H1 (cell line): Measurements from ENCODE around the gene INVS. TPM values are rescaled to one million over a fixed set of nuclear protein-coding genes. Genes with fewer than 3 reads are reported as not detected.

Experiments
- CTCF ChIA-PET: fragments of 300-600 bp; sonication (Branson Sonifier 250); formaldehyde crosslinking; loops from one replicate; lab custom pipeline; 2021; ENCODE audit not compliant: partially characterized antibody; lab: Charles Lee
- POLR2A ChIA-PET: fragments of 300-600 bp; sonication (Branson Sonifier 250); formaldehyde crosslinking; loops from one replicate; lab custom pipeline; 2021; ENCODE audit warnings: inconsistent platforms; ENCODE audit not compliant: partially characterized antibody; lab: Charles Lee
- DNase-seq, 2 experiments: peaks; one replicate each; pipeline versions ENCODE4 v3.0.0 to v3.0.0-alpha.2; 2010 to 2022; ENCODE audit warnings: low spot score in 2 of 2, low read depth in 1 of 2, mixed read lengths in 1 of 2
- FAIRE-seq: peaks from 2 replicates; lab custom pipeline; 2011; peaks lifted over from hg19 to GRCh38; lab: Jason Lieb, UNC
- H2AFZ ChIP-seq: 2 replicates; pipeline ENCODE4 v1.8.1; 2012; ENCODE audit warnings: low read length, inconsistent platforms
- H2AK5ac ChIP-seq: 2 replicates; pipeline ENCODE4 v1.6.1; 2013; ENCODE audit warnings: low read depth, low read length
- H2BK120ac ChIP-seq: replicated peaks from 2 replicates; pipeline ENCODE3; 2013; ENCODE audit warnings: low read depth, low read length, inconsistent platforms
- H2BK12ac ChIP-seq: 2 replicates; pipeline ENCODE4 v1.6.1; 2013; ENCODE audit warnings: low read depth, low read length
- H2BK15ac ChIP-seq: 2 replicates; pipeline ENCODE4 v1.6.1; 2013; ENCODE audit warnings: low read length
- H2BK20ac ChIP-seq: 2 replicates; pipeline ENCODE4 v1.6.1; 2013; ENCODE audit warnings: low read length
- H2BK5ac ChIP-seq: 2 replicates; pipeline ENCODE4 v1.6.1; 2013; ENCODE audit warnings: low read depth, low read length
- H3K14ac ChIP-seq: 2 replicates; pipeline ENCODE4 v1.6.1; 2013; ENCODE audit warnings: inconsistent platforms; ENCODE audit not compliant: insufficient read length
- H3K18ac ChIP-seq: 2 replicates; pipeline ENCODE4 v1.6.1; 2013; ENCODE audit warnings: low read length; ENCODE audit errors: extremely low read depth
- H3K23ac ChIP-seq: 2 replicates; pipeline ENCODE4 v1.6.1; 2013; ENCODE audit warnings: inconsistent platforms; ENCODE audit not compliant: insufficient read length
- H3K23me2 ChIP-seq: 2 replicates; pipeline ENCODE4 v1.6.1; 2013; ENCODE audit warnings: low read depth, low read length
- H3K27ac ChIP-seq: 2 replicates; pipeline ENCODE4 v1.6.1; 2011; ENCODE audit warnings: low read depth, low read length, inconsistent platforms
- H3K27me3 ChIP-seq, 4 experiments: replicated peaks in 1 of 4; 1 replicate in 1 of 4; 2 replicates in 3 of 4; pipeline versions ENCODE4 v1.6.1 to v1.8.1; 2011 to 2013; ENCODE audit warnings: low read length in 3 of 4, mild to moderate bottlenecking in 3 of 4, inconsistent platforms in 2 of 4, mixed read lengths in 2 of 4, moderate library complexity in 1 of 4; ENCODE audit not compliant: control insufficient read depth in 3 of 4, insufficient read depth in 3 of 4; ENCODE audit errors: extremely low read depth in 1 of 4
- H3K36me3 ChIP-seq, 4 experiments: 2 replicates each; pipeline versions ENCODE4 v1.6.1 to v1.8.1; 2011 to 2013; ENCODE audit warnings: mild to moderate bottlenecking in 4 of 4, low read length in 3 of 4, moderate library complexity in 2 of 4, control low read depth in 1 of 4, inconsistent platforms in 1 of 4; ENCODE audit not compliant: insufficient read depth in 4 of 4, control insufficient read depth in 2 of 4
- H3K4ac ChIP-seq: replicated peaks from 2 replicates; pipeline ENCODE3; 2013; ENCODE audit warnings: low read length, low read depth, mixed read lengths, inconsistent platforms; ENCODE audit not compliant: insufficient read length
- H3K4me1 ChIP-seq, 4 experiments: replicated peaks in 1 of 4; 1 replicate in 1 of 4; 2 replicates in 3 of 4; pipeline versions ENCODE4 v1.6.1 to v1.8.1; 2011 to 2013; ENCODE audit warnings: low read length in 3 of 4, inconsistent platforms in 2 of 4, mixed read lengths in 1 of 4; ENCODE audit not compliant: insufficient read depth in 4 of 4, control insufficient read depth in 3 of 4
- H3K4me2 ChIP-seq, 2 experiments: 2 replicates each; pipeline versions ENCODE4 v1.6.1 to v1.8.1; 2011 to 2013; ENCODE audit warnings: low read depth in 2 of 2, low read length in 2 of 2, control low read depth in 1 of 2, inconsistent platforms in 1 of 2, mild to moderate bottlenecking in 1 of 2; ENCODE audit not compliant: insufficient read depth in 1 of 2
- H3K4me3 ChIP-seq, 4 experiments: fragments of 200-600, 300-600 bp in 1 of 4; sonication (generic), shearing (Covaris generic), sonication (Bioruptor Twin) in 1 of 4; 2 replicates each; pipeline versions ENCODE4 v1.5.1 to v1.8.1; 2011 to 2016; ENCODE audit warnings: low read length in 4 of 4, low read depth in 3 of 4, control low read depth in 2 of 4, inconsistent platforms in 2 of 4, mild to moderate bottlenecking in 2 of 4, mixed read lengths in 1 of 4, moderate library complexity in 1 of 4; ENCODE audit not compliant: insufficient read depth in 2 of 4; ENCODE audit errors: extremely low read depth in 1 of 4
- H3K56ac ChIP-seq: replicated peaks from 2 replicates; pipeline ENCODE3; 2013; ENCODE audit warnings: low read depth, mild to moderate bottlenecking, mixed read lengths, low read length, inconsistent platforms; ENCODE audit not compliant: insufficient read length
- H3K79me1 ChIP-seq: 2 replicates; pipeline ENCODE4 v1.6.1; 2013; ENCODE audit warnings: low read depth, low read length, control low read depth
- H3K79me2 ChIP-seq, 2 experiments: 2 replicates each; pipeline versions ENCODE4 v1.6.1 to v1.8.1; 2012 to 2013; ENCODE audit warnings: low read length in 2 of 2, mild to moderate bottlenecking in 2 of 2, inconsistent platforms in 1 of 2; ENCODE audit not compliant: insufficient read depth in 2 of 2, control insufficient read depth in 1 of 2
- H3K9ac ChIP-seq, 4 experiments: replicated peaks in 1 of 4; 1 replicate in 1 of 4; 2 replicates in 3 of 4; pipeline versions ENCODE4 v1.6.1 to v1.8.1; 2011 to 2013; ENCODE audit warnings: low read depth in 3 of 4, low read length in 3 of 4, control low read depth in 2 of 4, mild to moderate bottlenecking in 2 of 4, moderate library complexity in 2 of 4, inconsistent platforms in 1 of 4; ENCODE audit errors: extremely low read depth in 1 of 4
- H3K9me3 ChIP-seq, 2 experiments: 2 replicates each; pipeline versions ENCODE4 v1.6.1 to v1.8.1; 2012 to 2013; ENCODE audit warnings: mild to moderate bottlenecking in 2 of 2, moderate library complexity in 2 of 2, control low read depth in 1 of 2, inconsistent platforms in 1 of 2, low read depth in 1 of 2, low read length in 1 of 2, mixed read lengths in 1 of 2; ENCODE audit not compliant: insufficient read depth in 2 of 2
- H4K20me1 ChIP-seq, 2 experiments: replicated peaks in 1 of 2; 2 replicates each; pipeline versions ENCODE3 to v1.8.1; 2011 to 2013; ENCODE audit warnings: inconsistent platforms in 2 of 2, low read length in 2 of 2, mild to moderate bottlenecking in 1 of 2; ENCODE audit not compliant: insufficient read depth in 2 of 2, control insufficient read depth in 1 of 2
- H4K5ac ChIP-seq: 2 replicates; pipeline ENCODE4 v1.6.1; 2013; ENCODE audit warnings: low read length, low read depth, mixed read lengths, inconsistent platforms; ENCODE audit not compliant: insufficient read length
- H4K8ac ChIP-seq: 2 replicates; pipeline ENCODE4 v1.8.0; 2013; ENCODE audit warnings: mild to moderate bottlenecking, moderate library complexity, low read length, inconsistent platforms; ENCODE audit not compliant: insufficient read depth; ENCODE audit errors: extremely low read depth
- H4K91ac ChIP-seq: replicated peaks from 2 replicates; pipeline ENCODE3; 2013; ENCODE audit warnings: low read length, mixed read lengths, inconsistent platforms; ENCODE audit not compliant: insufficient read length
- CHD2 ChIP-seq: IDR thresholded peaks from 2 replicates; pipeline ENCODE4 v1.6.1; 2012; ENCODE audit warnings: low read length, improper control_type of control experiment
- KDM5A ChIP-seq: fragments of 200-600 bp; IDR thresholded peaks from 2 replicates; pipeline ENCODE4 v1.7.1; 2012; ENCODE audit warnings: mild to moderate bottlenecking, low read length, inconsistent platforms, mixed read lengths
- MAX ChIP-seq: IDR thresholded peaks from 2 replicates; pipeline ENCODE4 v1.6.1; 2012; ENCODE audit warnings: inconsistent platforms
- SAP30 ChIP-seq: fragments of 300-600 bp; sonication (generic); IDR thresholded peaks from 2 replicates; pipeline ENCODE4 v1.7.1; 2012; ENCODE audit warnings: low read length, moderate library complexity, mild to moderate bottlenecking, inconsistent platforms; ENCODE audit not compliant: insufficient read depth, insufficient replicate concordance
- SRF ChIP-seq: IDR thresholded peaks from 2 replicates; pipeline ENCODE4 v1.6.1; 2011; ENCODE audit warnings: mild to moderate bottlenecking, low read depth, low read length, moderate library complexity
- TCF12 ChIP-seq: IDR thresholded peaks from 2 replicates; pipeline ENCODE4 v1.6.1; 2011; ENCODE audit warnings: low read depth, mild to moderate bottlenecking, low read length
- WGBS, 2 experiments: shearing (Covaris generic) in 1 of 2; methylation state at CpG; one replicate each; pipeline versions ENCODE4 v1.1.6 to v1.1.7; 2013 to 2015; ENCODE audit warnings: low lambda C conversion rate in 2 of 2, mixed read lengths in 2 of 2, inconsistent platforms in 1 of 2, low coverage in 1 of 2, missing lambda C conversion rate in 1 of 2; ENCODE audit not compliant: insufficient replicate concordance in 2 of 2, insufficient coverage in 1 of 2, insufficient read length in 1 of 2; ENCODE audit errors: extremely low coverage in 1 of 2, missing lambda C conversion rate in 1 of 2; 5-methylcytosine and 5-hydroxymethylcytosine counted together
- polyA plus RNA-seq, 7 experiments: library from polyadenylated mRNA; depleted of rRNA in 3 of 7; stranded (reverse) in 5 of 7; unstranded in 2 of 7; fragments of >200 nt in 5 of 7; fragments of 200-250 nt in 2 of 7; gene quantifications; 1 replicate in 5 of 7; 2 replicates in 1 of 7; 4 replicates in 1 of 7; pipeline versions ENCODE4 v1.2.1 to v1.2.3, GENCODE V29; 2011 to 2013; ENCODE audit warnings: missing spikeins in 2 of 7, mixed read lengths in 2 of 7
- total RNA-seq: library from RNA; stranded (reverse); fragmentation: NEBNext Ultra II Directional; extraction: Animal tissue kit (Norgen Biotek cat#: 25700); gene quantifications from 2 replicates; pipeline ENCODE4 v1.2.1, GENCODE V29; 2021

The INVS gene
- total and polyA plus RNA-seq, 2 of the 8 experiments (the other 6 are each of a cell fraction or from before 2014, with no cell fraction given) = 4.1 to 6.9 TPM

GRCh38 chr9:100216178-100216787 is 117.2 kb downstream of the INVS start:
- H3K27ac ChIP-seq = no peak overlapping the region
- H4K91ac ChIP-seq = no peak overlapping the region
- no peak overlapping the region for H3K18ac ChIP-seq
- no peaks in the 10 kb centered on the region for H3K4me1 ChIP-seq
- H3K23me2 ChIP-seq = no peaks in the 10 kb centered on the region
- H3K4me3 ChIP-seq = no peak overlapping the region
- H2BK20ac ChIP-seq = no peak overlapping the region
- H3K79me1 ChIP-seq = no peaks in the 10 kb centered on the region
- no peak overlapping the region for H3K4ac ChIP-seq
- no peak overlapping the region for H3K4me2 ChIP-seq
- H2AK5ac ChIP-seq = no peak overlapping the region
- no peaks in the 10 kb centered on the region for H3K36me3 ChIP-seq
- H2AFZ ChIP-seq = no peak overlapping the region
- no peak overlapping the region for H2BK120ac ChIP-seq
- peak overlapping the region; percentile 6; the same call in 1 of the 2 replicates for H2BK5ac ChIP-seq
- H3K9ac ChIP-seq = no peak overlapping the region
- no peaks in the 10 kb centered on the region for H4K20me1 ChIP-seq
- 66% methylated on average over 4 of the region's 4 CpGs; no CpG with 5 or more reads in 1 of the 2 experiments for WGBS, 2 experiments
- ChIA-PET POLR2A (interaction anchor here (1.0 kb wide), 1 partner anchor 80 kb away, joined by 3 read pairs; no protein-coding TSS in a partner anchor), CTCF (interaction anchor here (0.5 to 2.5 kb wide), 26 partner anchors 11 to 1052 kb away, joined by 3 to 15 read pairs (median 3); no protein-coding TSS in a partner anchor)
- peak; percentile 94 for FAIRE-seq
- DNase-seq = peak; percentile 58 to 87
- no peaks in the 10 kb centered on the region for H3K27me3 ChIP-seq
- no peak overlapping the region for H2BK15ac ChIP-seq
- H3K23ac ChIP-seq = no peak overlapping the region
- H4K5ac ChIP-seq = no peak overlapping the region
- no peak overlapping the region for H3K14ac ChIP-seq
- no peaks in the 10 kb centered on the region for H3K79me2 ChIP-seq
- H3K56ac ChIP-seq = no peak overlapping the region
- H4K8ac ChIP-seq = no peak overlapping the region
- H2BK12ac ChIP-seq = no peak overlapping the region
- H3K9me3 ChIP-seq = no peaks in the 10 kb centered on the region
- no peak for TF ChIP-seq KDM5A
- no peak for TF ChIP-seq CHD2
- no peak for TF ChIP-seq SRF
- TF ChIP-seq TCF12 = no peak
- TF ChIP-seq SAP30 = no peak
- no peak for TF ChIP-seq MAX
